ENCODE data around the gene STK10. TPM values are rescaled to one million over a fixed set of nuclear protein-coding genes. Genes with fewer than 3 reads are reported as not detected.
A peak's percentile ranks its signal among the peaks of the same experiment; 100 is the strongest.

Gene STK10
- total and polyA plus RNA-seq, 9 of the 15 experiments (the other 6 are each of a cell fraction or from before 2014, with no cell fraction given): 0.30 to 6.7 (median 2.4) TPM

DNA sequence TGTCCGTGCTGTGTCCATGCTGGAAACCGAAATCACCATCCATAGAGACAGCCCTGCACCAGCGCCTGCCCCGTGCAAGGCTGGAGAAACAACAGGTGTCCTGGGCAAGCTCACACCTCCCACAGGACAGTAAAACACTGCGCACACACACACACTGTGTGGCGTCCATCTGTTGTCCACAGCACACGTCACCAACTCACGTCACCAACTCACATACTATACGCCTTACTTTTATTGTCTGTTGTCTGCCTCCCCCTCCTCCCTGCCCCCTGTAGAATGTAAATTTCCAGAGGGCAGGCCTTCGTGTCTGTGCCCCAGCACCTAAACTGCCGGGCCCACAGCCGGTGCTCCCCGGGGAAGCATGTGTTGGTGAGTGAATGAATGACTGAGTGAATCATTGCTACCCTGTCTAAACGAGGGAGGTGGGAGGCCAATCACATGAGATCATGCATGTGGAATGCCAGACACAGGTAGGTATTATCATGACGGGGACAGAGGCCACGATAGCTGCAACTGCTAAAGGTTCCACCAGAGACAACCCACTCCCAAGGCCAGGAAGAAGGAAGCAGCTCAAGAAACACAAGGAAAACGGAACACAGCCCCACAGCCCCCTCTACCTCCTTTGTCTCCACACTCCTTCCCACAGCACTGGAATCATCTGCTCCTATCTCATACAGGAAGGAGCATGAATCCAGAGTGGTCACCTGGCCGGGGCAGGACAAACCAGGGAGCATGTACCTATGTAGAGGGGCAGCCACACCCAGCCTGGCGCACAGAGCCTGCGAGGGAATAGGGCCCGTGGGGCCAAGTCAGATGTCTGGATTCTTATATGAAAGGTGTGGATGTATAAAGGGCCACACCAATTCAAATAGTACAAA, 41.9 kb downstream of the STK10 start:
- Histone ChIP-seq H4K20me1 (replicated peaks; ENCODE audit: control insufficient read depth, insufficient read depth, low read length) (no peaks in the 10 kb centered on the region), H3K4me2 (ENCODE audit: insufficient read depth, low read length) (no peak overlapping the region), H3K79me2 (ENCODE audit: control insufficient read depth, insufficient read depth, low read length) (no peaks in the 10 kb centered on the region; the same call in 2 of the 3 replicates), H3K9me1 (ENCODE audit: control insufficient read depth, insufficient read depth, low read length) (no peaks in the 10 kb centered on the region), H3K27ac (ENCODE audit: extremely low read depth, low read depth, low read length) (no peak overlapping the region; the same call in 2 of the 3 replicates), H3K27me3 (ENCODE audit: control insufficient read depth in 2 of 2, insufficient read depth in 2 of 2, low read length in 2 of 2) (no peaks in the 10 kb centered on the region), H2AFZ (ENCODE audit: low read depth, low read length) (no peak overlapping the region), H3K9ac (ENCODE audit: insufficient read depth in 1 of 2, low read depth in 2 of 2, low read length in 2 of 2) (peak overlapping the region in 1 of 2 experiments; percentile 4; a peak in 1 of 4 replicates), H3K9me3 (replicated peaks; ENCODE audit: control insufficient read depth, insufficient read depth, low read depth, low read length) (no peaks in the 10 kb centered on the region), H3K4me1 (replicated peaks in 1 of 2; ENCODE audit: control insufficient read depth in 2 of 2, insufficient read depth in 2 of 2, low read length in 2 of 2) (peaks cover 59 to 64% of the 10 kb centered on the region in 2 experiments; a peak in 4 of 5 replicates), H3K36me3 (ENCODE audit: control insufficient read depth, insufficient read depth, low read length) (no peaks in the 10 kb centered on the region; the same call in 2 of the 3 replicates), H3K4me3 (no peak overlapping the region)
- POLR2A ChIA-PET: interaction anchor here (0.6 to 2.1 kb wide), 3 partner anchors 10 to 322 kb away, joined by 3 to 7 read pairs (median 4); partner anchors contain the start of gene FBXW11
- in situ Hi-C loops (cut with MboI) (no loop called here), intact Hi-C loops (cut with micrococcal nuclease) (no loop called here)
- CTCF ChIA-PET (ENCODE audit: low intra/inter-chr PET ratio): no interaction called here
- ATAC-seq (no peak), FAIRE-seq (no peak), DNase-seq (ENCODE audit: extremely low read depth in 1 of 4, low spot score in 3 of 4) (no peak)
- TF ChIP-seq CREM (IDR thresholded peaks at IDR 0.05; ENCODE audit: low read depth) (no peak), ZNF24 (IDR thresholded peaks at IDR 0.05) (peak; percentile 73; the same call in 1 of the 2 replicates)
- BruUV-seq (replicated peaks): no TSS peak
- WGBS (ENCODE audit: insufficient coverage, low coverage, missing lambda C conversion rate): 80% methylated on average over 20 of the region's 21 CpGs
